Measurements from ENCODE around the gene DUSP7. TPM values are rescaled to one million over a fixed set of nuclear protein-coding genes. Genes with fewer than 3 reads are reported as not detected.

The DUSP7 gene, protein sequence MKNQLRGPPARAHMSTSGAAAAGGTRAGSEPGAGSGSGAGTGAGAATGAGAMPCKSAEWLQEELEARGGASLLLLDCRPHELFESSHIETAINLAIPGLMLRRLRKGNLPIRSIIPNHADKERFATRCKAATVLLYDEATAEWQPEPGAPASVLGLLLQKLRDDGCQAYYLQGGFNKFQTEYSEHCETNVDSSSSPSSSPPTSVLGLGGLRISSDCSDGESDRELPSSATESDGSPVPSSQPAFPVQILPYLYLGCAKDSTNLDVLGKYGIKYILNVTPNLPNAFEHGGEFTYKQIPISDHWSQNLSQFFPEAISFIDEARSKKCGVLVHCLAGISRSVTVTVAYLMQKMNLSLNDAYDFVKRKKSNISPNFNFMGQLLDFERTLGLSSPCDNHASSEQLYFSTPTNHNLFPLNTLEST
- polyA plus RNA-seq (2012; ENCODE audit: insufficient read depth, insufficient read length), result 12.6 TPM

DNA sequence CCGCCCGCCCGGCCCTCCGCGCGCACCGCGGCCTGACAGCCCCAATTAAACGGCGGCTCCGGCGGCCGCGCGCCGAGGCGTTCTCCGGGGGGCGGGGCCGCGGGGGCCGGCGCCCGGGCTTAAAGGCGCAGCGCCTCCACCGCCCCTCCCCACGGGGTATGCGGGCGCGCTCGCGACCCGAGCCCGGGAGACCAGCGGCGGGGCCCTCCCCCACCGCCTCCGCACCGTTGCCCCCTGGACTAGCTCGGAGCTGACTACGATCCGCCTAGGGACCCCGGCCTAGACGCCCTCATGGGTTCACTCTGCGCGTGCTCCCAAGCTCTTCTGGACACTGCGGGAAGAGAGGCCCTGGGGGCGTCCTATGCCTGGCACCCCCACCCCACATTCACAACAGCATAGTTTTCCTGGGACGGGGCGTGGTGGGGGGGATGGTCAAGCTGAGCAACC lies at the start of gene DUSP7:
TSS of gene DUSP7 (minus strand) at position 51 of the 447 bp plus-strand sequence. CDS start 205 bp downstream, outside the sequence.
- DNase-seq (ENCODE audit: low read depth, low spot score), result peak; percentile 47
- H3K4me3 ChIP-seq (ENCODE audit: low read length), result peak within 1 kb of the TSS; percentile 81

DNA sequence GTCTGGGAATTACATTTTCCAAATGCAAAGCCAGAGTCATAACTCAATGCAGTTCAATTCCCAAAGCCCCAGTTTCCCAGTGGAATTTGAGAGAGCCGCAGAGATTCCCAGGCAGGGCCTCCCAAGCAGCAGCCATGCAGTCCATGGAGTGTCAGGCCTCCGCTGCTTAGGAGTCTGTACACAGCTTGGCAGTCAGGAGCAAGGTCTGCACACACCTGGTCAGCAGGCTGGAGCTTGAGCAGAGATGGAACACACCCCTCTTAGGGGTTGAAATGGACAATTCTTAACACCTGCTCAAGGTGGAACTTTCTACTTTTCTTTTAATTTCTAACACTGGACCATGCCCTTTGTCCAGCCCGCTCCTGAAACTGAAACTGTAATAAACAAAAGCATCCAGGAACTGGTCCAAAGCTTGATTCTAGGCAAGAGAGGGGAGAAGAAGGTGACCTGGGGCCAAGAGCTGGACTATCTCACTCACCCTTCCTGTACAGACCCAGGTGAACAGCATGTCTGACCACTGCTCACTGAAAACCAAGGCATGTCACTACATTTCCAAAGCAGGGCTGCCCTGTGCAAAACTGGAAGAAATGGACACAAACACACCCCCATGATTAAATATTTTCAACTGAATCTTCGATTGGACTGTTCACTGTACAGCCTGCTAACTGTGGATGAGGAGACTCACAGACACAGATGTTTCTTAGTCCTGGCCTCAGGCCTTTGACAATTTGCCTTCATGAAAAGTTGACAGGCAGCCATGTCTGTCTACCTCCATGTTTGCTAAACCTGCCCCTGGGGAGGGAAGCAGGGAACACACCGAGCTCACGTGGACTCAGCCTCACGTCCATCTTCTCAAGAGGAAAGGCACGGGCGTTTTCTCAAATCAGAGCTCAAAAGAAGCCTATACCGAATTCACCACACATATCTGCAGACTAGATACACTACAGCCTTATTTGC lies 48.6 kb upstream of the DUSP7 start:
- DNase-seq (ENCODE audit: low read depth, low spot score), result no peak

DNA sequence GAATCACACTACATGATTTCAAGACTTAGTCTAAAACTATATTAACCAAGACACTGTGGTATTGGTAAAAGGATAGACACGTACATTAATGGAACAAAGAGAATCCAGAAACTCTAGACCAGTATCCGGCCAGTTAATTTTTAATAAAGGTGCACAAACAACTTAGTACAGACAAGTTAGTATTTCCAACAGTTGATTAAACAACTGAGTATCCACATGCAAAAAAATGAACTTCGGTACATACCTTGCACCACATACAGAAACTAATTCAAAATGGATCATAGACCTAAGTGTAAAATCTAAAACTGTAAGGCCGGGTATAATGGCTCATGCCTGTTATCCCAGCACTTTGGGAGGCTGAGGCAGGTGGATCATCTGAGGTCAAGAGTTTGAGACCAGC lies 46.6 kb upstream of the DUSP7 start:
- no peak for DNase-seq (ENCODE audit: low read depth, low spot score)
- no peak overlapping the region for H3K4me3 ChIP-seq (ENCODE audit: low read length)

More for the DNA sequence above, 48.6 kb upstream of the DUSP7 start:
- H3K4me3 ChIP-seq (ENCODE audit: low read length), result no peak overlapping the region

DNA sequence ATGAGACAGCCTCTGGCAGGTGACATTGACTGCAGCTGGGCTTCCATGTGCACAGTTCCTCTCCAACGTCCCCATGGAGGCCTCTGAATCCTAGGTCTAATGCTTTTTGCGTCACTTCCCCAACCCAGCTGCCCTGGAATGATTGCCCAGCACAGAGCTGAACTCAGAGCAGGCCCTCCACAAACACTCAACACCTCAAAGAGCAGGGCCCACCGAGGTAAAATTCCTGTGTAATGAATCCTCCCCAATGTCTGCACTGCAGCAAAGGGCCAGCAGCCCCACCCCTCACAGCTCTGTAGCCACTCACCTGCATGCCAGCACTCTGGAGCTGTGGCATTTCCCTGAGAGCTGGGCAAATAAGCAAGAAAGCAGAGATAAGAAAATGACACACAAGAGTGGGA lies 42.6 kb upstream of the DUSP7 start:
- H3K4me3 ChIP-seq (ENCODE audit: low read length), result no peak overlapping the region
- no peak for DNase-seq (ENCODE audit: low read depth, low spot score)

DNA sequence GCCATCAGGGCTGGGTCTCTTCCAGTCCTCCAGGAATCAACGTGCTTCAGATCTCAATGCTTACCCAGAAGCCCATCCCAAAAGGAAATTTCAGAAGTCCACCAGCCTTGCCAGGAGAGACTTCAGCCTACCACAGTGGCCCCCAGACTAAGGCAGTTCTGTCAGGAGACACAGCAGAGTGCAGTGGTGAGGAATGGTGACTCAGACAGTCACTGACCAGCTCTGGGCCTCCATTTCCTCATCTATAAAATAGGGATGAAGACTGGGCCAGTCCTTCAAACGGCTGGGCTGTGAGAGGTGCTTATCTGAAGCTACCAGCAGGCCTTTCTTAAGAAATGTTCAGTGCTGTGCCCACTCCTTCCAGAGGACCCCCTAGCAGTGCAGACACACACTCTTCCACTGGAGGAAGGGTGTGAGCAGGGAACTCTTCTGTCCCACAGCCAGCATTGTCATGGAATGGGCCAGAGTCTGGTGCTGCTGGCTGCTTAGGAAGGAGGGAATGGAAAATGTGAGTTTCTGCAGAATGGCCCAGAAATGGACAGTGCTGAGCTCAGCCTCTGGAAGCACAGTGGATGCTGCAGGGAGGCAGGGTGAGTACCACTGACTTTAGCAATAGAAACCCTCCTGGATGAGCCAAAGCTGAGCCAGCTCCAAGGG lies 41.6 kb upstream of the DUSP7 start:
- H3K4me3 ChIP-seq (ENCODE audit: low read length), result no peak overlapping the region
- DNase-seq (ENCODE audit: low read depth, low spot score), result no peak

DNA sequence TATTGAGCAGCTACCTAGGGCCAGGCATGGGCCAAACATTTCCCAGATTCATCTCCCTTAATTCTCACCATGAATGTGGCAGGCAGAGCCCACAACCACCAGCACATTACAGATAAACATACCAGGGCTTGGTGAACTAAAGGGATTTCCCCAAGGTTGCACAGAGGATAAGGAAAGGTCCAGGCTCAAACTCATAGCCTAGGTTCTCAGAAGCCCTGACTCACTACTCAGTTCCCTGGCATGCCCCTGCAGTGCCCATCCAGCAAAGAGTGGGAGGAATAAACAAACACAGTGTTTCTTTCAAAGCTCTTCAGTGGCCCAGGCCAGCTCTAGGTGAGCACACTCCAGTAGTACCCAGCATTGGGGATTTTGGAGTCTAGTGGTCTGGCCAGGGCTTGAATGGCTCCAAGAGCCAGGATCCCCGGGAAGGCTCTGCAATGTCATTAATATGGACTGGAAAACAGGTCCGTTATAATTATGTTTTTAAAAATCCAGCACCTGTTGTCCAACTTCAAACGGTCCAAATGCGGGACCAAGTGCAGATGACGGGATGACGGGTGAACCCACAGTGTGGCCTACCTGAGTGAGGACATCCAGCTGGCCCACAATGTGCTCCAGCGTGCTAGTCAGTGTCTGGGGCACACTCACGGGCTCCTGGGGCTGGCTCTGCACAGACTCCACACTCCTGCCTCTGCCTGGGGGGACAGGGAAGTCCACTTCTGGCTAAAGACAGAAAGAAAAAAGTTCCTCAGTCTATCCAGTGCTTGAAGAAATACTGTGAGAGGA lies 39.8 kb upstream of the DUSP7 start:
- no peak overlapping the region for H3K4me3 ChIP-seq (ENCODE audit: low read length)
- no peak for DNase-seq (ENCODE audit: low read depth, low spot score)

DNA sequence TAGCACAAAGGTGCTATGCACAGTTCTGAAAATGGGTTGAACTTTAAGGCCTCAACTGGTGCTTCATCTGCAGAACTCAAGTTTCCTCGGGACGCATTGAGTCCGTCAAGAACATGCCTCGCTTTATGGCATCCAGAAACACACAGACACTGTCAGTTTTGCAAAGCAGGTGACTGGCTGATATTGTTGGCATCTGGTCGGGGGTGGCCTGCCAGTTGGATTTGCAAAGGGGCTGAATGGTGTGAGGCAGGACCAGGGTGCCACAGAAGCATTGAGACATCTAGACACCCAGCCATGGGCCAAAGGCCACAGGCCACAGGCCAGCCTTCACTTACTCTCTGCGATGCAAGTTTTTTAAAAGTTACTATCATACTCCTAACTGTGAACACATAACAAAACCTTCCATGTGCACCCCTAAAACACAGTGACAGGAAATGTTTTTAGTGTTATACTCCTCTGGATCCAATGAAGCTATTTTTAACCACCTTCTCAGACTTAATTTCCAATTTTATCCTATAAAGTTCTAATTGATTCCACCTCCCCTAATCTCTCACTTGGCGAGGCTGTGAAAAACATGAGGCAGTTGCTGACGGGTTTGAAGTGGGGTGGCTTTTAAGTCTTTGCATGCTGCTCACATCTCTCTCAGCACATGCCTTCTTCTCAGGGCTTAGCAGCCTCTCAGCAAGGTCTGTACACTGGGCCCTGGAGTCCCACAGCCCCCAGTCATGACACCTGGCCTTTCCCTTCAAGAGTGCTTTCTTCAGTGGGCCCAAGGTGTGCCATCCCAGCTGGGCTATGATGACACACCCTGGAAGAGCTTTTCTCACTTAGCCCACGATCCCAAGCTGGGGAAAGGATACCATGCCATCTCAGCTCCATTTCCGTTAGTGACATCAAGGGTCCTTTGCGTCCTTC lies 38.5 kb upstream of the DUSP7 start:
- H3K4me3 ChIP-seq (ENCODE audit: low read length), result no peak overlapping the region
- no peak for DNase-seq (ENCODE audit: low read depth, low spot score)

DNA sequence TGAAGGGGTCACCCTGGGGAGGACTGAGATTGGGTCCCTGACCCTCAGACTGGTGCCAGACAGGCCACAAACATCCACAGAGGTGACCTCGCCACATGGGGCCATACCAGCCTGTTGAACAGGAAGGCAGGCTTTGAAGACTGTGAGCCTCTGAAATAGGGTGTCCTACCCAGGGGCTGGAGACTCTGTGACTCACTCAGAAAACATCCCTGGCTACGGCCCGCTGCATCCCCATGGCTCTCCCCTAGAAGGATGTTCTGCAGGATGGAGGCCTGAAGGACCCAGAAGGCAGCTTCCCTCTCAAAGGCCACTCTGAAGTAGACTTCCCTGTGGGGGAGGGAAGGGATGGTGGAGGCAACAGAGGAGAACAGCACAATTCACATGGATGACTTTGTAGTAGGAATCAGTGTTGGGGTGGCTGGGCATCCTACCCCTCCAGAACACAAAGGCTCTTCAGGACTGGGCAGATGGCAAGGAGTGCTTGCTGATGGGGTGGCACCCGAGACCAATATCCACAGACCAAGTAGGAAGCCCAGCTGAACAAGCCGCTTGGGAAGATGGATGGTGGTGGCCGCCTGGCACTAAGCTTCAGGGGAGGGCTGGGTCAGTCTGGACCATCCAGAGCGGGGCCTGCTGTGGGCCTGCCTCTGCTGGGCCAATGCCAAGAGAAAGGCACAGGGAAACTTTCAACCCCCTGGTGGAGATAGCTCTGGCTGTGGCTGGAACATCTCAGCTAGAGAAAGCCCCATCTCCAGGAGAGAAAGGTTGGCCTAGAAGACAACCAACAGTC lies 37.6 kb upstream of the DUSP7 start:
- DNase-seq (ENCODE audit: low read depth, low spot score), result no peak
- H3K4me3 ChIP-seq (ENCODE audit: low read length), result no peak overlapping the region

DNA sequence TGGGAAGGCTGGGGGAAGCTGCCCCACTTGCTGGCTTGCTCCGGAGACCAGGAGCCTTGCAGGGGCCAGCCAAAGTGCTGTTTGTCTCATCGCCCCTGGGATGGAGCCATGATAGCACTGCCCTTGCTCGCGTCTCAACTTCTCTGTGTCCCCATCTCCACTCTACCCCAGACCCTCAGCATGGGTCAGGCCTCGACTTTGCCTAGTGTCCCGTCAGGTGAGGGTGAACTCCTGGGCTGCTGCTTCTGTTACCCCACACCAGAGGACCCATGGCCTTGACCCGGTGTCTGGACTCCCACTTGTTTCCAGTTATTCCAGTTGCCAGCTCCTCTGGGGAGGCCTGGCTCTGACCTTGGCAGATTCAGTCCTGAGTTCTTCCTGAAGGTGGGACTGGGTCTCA lies 36.5 kb upstream of the DUSP7 start:
- H3K4me3 ChIP-seq (ENCODE audit: low read length), result no peak overlapping the region

DNA sequence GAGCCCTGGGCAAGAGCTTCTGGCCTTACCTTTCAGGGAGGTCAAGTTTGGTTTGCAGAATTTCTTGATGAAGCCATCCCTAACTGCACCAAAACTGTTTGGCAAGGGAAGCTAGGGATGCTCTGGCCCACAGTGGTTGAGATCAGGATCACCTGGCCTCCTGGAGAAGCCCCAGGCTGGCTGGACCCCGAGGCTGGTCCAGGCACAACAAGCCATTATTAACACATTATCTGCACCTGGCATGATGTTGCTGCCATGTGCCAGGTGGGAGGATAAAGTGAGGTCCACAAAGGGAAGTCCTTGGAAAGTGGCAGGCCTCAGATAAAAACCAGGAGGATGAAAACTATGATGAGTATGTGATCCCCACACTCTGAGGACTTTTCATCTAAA lies 35.9 kb upstream of the DUSP7 start:
- no peak overlapping the region for H3K4me3 ChIP-seq (ENCODE audit: low read length)

More for the DNA sequence above, 36.5 kb upstream of the DUSP7 start:
- DNase-seq (ENCODE audit: low read depth, low spot score), result no peak

DNA sequence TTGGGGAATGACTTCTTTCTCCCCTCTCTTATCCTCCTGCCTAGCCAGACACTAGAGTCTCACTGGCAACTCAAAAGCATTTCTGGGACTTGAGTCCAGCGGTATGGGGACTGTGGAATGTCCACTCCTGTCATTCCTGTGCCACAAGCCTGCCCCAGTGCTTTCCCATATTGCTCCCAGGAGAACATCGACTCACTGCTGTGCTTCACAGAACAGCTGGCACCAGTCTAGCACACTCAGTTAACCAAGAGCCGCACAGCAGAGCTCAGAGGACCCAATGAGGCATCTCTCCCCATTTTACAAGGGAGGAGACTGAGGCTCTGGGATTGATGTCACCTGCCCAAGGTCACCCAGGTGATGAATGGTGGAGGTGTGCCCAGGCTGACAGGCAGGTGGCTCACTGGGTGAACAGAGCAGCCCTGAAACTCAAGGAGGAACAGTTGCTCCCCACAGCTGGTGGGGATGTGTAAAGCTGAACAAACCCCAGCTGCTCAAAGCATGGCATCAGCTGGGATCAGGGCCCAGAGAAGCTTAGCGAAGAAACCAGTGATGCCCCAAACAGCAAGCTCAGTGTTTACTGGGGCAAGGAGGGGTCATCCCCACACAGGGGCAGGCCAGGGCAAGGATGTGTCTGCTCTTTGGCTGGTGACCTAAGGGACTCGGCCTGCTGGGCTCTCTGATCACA lies 35.4 kb upstream of the DUSP7 start:
- DNase-seq (ENCODE audit: low read depth, low spot score), result no peak
- no peak overlapping the region for H3K4me3 ChIP-seq (ENCODE audit: low read length)

More for the DNA sequence above, 35.9 kb upstream of the DUSP7 start:
- DNase-seq (ENCODE audit: low read depth, low spot score), result no peak

DNA sequence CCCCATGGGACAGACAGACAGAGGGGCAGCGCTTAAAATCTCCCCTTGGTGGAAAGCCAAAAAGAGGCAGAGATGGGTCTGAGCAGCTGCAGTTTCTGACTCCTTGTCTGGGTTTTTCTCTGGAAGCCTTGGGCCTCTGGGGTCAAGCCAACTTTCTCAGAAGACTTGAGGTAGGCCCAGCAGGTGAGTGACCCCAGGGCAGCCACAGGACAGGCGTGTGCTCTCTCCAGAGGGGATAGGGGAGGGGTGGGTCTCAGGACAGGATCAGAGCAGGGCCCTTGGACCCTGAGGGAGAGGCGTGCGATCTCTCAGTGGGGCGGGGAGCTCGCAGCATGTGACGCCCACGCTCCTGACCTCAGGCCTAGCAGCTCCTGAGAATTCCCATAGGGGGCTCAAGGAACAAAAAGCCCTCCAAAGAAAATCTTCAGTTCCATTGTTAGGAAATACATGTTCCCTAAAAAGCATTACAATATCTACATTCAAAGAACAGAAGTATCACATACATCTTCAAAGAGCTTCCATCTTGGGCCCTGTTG lies 34.6 kb upstream of the DUSP7 start:
- H3K4me3 ChIP-seq (ENCODE audit: low read length), result no peak overlapping the region
- no peak for DNase-seq (ENCODE audit: low read depth, low spot score)

DNA sequence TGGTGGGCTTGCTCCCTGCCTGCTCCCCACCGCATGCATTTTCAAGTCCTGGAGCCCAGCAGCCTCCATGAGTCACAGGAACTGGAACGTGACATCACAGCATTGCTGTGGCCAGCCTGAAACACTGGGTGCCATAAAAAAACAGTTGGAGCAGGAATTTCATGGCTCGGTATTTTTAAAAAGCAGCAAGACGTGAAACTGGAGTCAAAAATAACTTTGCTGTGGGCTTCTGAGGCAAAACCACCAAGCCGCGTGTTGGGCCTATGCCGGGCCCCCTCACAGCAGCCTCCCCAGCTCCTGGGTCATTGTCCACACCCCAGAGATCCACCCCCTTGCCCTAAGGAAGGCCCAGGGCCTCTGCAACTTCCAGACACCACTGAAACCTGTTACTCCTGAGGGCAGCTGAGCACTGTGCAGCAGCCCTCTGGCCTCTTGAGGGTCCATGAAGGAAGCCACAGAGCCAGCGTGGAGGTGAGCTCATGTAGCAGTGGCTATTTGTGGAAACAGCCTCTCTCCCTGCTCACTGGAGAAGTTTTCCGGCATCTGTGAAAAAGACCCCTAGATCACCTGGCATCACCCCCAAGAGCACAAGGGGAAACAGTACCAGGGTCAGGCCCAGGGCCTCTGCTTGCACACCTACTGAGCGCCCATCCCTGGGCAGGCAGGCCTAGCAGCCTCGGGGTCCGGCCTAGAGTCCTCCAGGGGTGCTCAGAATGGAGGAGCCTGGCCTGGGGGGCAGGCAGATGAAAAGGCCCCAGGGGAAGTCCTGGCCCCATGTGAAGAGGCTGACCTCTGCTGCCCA lies 34.0 kb upstream of the DUSP7 start:
- H3K4me3 ChIP-seq (ENCODE audit: low read length), result no peak overlapping the region
- no peak for DNase-seq (ENCODE audit: low read depth, low spot score)

DNA sequence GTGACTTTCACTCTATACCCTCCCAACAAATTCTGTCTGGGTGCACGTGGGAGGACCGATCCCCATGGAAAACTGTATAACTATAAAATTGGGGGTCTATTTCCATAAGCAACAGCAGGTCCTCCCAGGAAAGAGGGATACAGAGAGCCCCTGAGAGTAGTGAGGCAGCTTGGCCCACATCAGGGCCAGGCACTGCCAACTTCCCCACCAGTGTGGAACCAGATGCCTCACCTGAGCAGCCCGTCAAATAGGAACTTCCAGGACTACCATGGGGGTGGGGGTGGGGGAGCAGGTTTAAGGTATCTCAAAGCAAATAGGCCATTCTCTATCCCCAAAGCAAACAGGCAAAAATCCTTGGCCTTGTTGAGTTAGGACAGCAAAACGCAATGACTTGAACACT lies 33.3 kb upstream of the DUSP7 start:
- H3K4me3 ChIP-seq (ENCODE audit: low read length), result no peak overlapping the region
- DNase-seq (ENCODE audit: low read depth, low spot score), result no peak
